Chondrocyte (in vitro differentiated cells): Measurements from ENCODE around the gene ADGRB2. TPM values are rescaled to one million over a fixed set of nuclear protein-coding genes. Genes with fewer than 3 reads are reported as not detected.

Experiments
- DNase-seq: peaks from one replicate; pipeline ENCODE4 v3.0.0; 2021; ENCODE audit warnings: mixed read lengths, low spot score
- H3K27ac Mint-ChIP-seq: one replicate; pipeline ENCODE4 v1.8.0; 2021; ENCODE audit warnings: mild to moderate bottlenecking, moderate library complexity, mixed read lengths; ENCODE audit not compliant: unreplicated experiment
- H3K27me3 Mint-ChIP-seq: 2 replicates; pipeline ENCODE4 v1.8.0; 2021; ENCODE audit warnings: low read depth, mixed read lengths
- H3K36me3 Mint-ChIP-seq: 2 replicates; pipeline ENCODE4 v1.8.0; 2021; ENCODE audit warnings: low read depth, mixed read lengths
- H3K4me1 Mint-ChIP-seq: 2 replicates; pipeline ENCODE4 v1.8.0; 2021; ENCODE audit warnings: low read depth, mild to moderate bottlenecking, mixed read lengths
- H3K4me3 Mint-ChIP-seq: one replicate; pipeline ENCODE4 v1.8.0; 2021; ENCODE audit warnings: mild to moderate bottlenecking, moderate library complexity, mixed read lengths; ENCODE audit not compliant: unreplicated experiment
- H3K9me3 Mint-ChIP-seq: 2 replicates; pipeline ENCODE4 v1.8.0; 2021; ENCODE audit warnings: low read depth, mixed read lengths
- CTCF ChIP-seq: fragments of 200-600 bp; sonication (generic); IDR thresholded peaks from 2 replicates; pipeline ENCODE4 v1.5.0; 2021; ENCODE audit warnings: antibody characterized with exemption, mild to moderate bottlenecking, moderate library complexity
- total RNA-seq: library from RNA; stranded (reverse); gene quantifications from 3 replicates; pipeline ENCODE4 v1.2.1, GENCODE V29; 2021

ADGRB2 gene
- total RNA-seq, 1 donor from 2014 or later = 11.9 TPM

DNA sequence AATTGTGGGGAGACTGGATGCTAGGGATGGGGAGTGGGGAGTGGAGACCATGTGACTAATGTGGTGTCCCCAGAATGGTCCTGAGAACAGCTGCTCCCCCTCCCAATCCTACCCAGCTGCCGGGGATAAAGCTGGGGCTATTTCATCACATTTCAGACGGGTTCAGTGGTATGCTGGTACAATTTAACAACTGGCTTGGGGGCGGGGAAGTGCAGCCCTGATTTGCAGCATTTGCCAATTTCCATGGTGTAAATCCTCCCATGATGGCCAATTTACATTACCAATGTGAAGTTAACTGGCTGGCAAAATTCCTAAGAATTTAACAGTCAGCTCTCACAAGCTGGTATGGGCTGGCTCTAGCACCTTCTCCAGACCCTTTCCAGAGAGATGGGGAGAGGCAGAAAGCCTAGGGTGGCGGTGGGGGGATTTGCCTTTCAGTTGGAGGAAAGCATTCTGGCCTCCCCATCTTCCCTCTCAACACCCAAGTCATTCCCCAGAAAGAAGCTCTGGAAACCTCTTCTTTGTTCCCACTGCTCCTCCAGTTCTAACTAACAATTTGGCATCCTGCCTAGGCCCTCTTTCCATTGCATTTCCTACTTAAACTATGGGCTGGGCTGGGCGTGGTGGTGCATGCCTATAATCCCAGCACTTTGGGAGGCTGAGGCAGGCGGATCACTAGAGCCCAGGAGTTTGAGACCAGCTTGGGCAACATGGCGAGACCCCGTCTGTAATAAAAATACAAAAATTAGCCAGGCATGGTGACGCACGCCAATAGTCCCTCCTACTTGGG is 11.3 kb upstream of the ADGRB2 start:
- Mint-ChIP-seq H3K4me1 (peaks cover 11% of the 10 kb centered on the region), H3K9me3 (no peaks in the 10 kb centered on the region), H3K4me3 (no peak overlapping the region), H3K27me3 (peaks cover 28% of the 10 kb centered on the region), H3K36me3 (no peaks in the 10 kb centered on the region), H3K27ac (no peak overlapping the region)
- no peak for TF ChIP-seq CTCF
- DNase-seq = no peak

DNA sequence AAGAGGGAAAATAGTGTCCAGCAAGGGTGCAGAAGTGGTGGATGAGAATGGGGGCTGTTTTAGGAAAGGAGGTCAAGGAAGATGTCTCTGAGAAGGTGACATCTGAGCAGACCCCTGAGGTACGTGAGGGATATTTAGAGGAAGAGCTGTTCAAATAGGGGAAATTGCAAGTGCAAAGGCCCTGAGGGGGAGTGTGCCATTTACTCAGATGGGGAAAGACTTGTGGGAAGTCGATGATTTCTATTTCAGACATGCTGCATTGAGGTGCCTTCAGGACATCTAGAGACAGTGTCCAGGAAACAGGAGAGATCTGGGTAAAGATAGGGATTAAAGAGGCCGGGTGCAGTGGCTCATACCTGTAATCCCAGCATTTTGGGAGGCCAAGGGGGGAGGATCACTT is 10.4 kb upstream of the ADGRB2 start:
- H3K27me3 Mint-ChIP-seq = peaks cover 28% of the 10 kb centered on the region
- H3K4me3 Mint-ChIP-seq = no peak overlapping the region
- DNase-seq = no peak
- no peak for TF ChIP-seq CTCF
- H3K9me3 Mint-ChIP-seq = no peaks in the 10 kb centered on the region
- H3K36me3 Mint-ChIP-seq = no peaks in the 10 kb centered on the region
- H3K4me1 Mint-ChIP-seq = peaks cover 16% of the 10 kb centered on the region
- H3K27ac Mint-ChIP-seq = no peak overlapping the region

- TF ChIP-seq CTCF = no peak
- Mint-ChIP-seq H3K36me3 (no peaks in the 10 kb centered on the region), H3K9me3 (no peaks in the 10 kb centered on the region), H3K27ac (no peak overlapping the region), H3K27me3 (peaks cover 28% of the 10 kb centered on the region), H3K4me3 (no peak overlapping the region), H3K4me1 (peaks cover 21% of the 10 kb centered on the region)
- DNase-seq = no peak
Measured at GRCh38 chr1:31773861-31774260, 9.7 kb upstream of the ADGRB2 start.

DNA sequence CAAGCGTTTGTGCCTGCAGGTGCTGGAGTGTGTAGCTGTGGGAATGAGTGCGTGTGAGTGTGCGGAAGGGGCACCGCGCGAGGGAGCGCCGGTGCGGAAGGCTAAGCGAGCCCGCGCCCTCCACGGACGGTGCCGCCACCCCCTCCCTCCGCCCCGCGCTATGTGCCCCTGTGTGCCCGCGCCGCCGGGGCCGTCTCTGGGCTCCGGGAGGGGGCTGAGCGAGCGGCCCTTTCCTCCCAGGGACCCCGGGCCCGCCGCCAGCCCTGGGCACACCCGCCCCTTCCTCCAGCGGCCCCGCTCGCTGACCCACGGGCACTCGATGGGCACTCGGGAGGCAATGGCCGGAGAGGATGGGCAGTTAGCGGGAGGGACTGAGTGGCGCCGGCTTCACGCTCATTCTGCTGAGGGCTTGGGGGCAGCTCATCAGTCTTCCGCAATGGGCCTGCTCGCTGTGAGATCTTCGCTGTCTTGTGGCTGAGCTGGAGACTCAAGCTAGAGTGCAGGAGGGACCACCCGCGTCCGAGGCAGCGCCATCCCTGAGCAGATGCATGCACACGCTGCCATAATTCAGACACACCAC is 8.6 kb upstream of the ADGRB2 start:
- Mint-ChIP-seq H3K27me3 (peaks cover 27% of the 10 kb centered on the region), H3K36me3 (no peaks in the 10 kb centered on the region), H3K27ac (peak overlapping the region; percentile 22), H3K9me3 (no peaks in the 10 kb centered on the region), H3K4me3 (peak overlapping the region; percentile 78), H3K4me1 (peaks cover 21% of the 10 kb centered on the region)
- DNase-seq = no peak
- TF ChIP-seq CTCF = no peak

DNA sequence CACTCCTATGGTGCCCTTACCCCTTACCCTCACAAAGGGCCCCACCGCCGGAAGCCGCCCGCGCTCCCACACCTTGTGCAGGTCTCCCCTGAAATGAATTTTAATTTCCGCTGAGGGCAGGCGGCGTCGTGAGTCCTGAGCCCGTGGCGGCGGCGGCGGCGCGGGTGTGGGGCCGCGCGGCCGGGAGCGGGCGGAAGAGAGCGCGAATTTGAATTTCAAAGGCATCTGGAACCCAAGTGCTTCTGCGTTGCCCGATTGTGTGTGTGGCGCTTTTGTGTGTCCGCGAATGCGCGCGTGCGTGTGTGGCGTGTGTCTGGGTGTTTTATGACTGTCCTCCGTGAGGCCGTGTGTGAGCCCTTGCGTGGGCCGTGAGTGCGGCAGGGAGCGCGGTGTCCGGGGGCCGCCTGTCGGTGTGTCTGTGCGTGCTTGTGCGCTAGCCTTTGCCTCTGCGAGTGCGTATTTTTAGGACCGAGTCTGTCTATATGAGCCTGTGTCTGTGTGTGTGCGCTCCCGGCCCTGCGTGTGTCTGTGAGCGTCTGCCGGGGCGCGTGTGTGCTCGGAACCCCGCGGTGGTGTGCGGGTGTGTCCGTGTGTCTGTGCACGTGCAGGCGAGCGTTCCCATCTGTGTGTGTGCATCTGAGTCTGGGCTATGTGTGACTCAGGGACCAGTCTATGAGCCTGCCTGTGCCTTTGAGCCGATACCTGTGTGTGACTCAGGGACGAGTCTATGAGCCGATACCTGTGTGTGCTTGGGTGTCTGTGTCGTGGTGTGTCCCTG is 7.9 kb upstream of the ADGRB2 start:
- peaks cover 21% of the 10 kb centered on the region for H3K4me1 Mint-ChIP-seq
- peak overlapping the region; percentile 78 for H3K4me3 Mint-ChIP-seq
- DNase-seq = no peak
- H3K9me3 Mint-ChIP-seq = no peaks in the 10 kb centered on the region
- peak overlapping the region; percentile 22 for H3K27ac Mint-ChIP-seq
- H3K27me3 Mint-ChIP-seq = peaks cover 27% of the 10 kb centered on the region
- H3K36me3 Mint-ChIP-seq = no peaks in the 10 kb centered on the region
- TF ChIP-seq CTCF = peak; percentile 44
